HepG2 (cell line): Measurements from ENCODE around the gene SEMA4A. TPM values are rescaled to one million over a fixed set of nuclear protein-coding genes. Genes with fewer than 3 reads are reported as not detected.

Source experiments
- HNRNPLL ChIP-seq: fragments of 200-400 bp; formaldehyde crosslinking; IDR thresholded peaks from 2 replicates; pipeline ENCODE4 v1.6.1; 2017; ENCODE audit warnings: mild to moderate bottlenecking, low read depth, low read length; ENCODE audit not compliant: poor library complexity, severe bottlenecking
- JUN ChIP-seq: sonication (generic); formaldehyde crosslinking; IDR thresholded peaks from 2 replicates; pipeline ENCODE4 v1.4.0; 2020; ENCODE audit warnings: mild to moderate bottlenecking, missing genetic modification reagents
- KDM2A ChIP-seq: sonication (generic); formaldehyde crosslinking; IDR thresholded peaks from 2 replicates; pipeline ENCODE4 v1.4.0; 2020; ENCODE audit warnings: low read depth, missing genetic modification reagents, borderline replicate concordance
- MTA1 ChIP-seq: sonication (generic); formaldehyde crosslinking; IDR thresholded peaks from 2 replicates; pipeline ENCODE4 v1.4.0; 2020; ENCODE audit warnings: missing genetic modification reagents, mild to moderate bottlenecking, borderline replicate concordance
- PITX1 ChIP-seq: sonication (generic); formaldehyde crosslinking; IDR thresholded peaks from 2 replicates; pipeline ENCODE4 v1.5.1; 2020; ENCODE audit warnings: mild to moderate bottlenecking, missing genetic modification reagents
- RBM22 ChIP-seq: fragments of 200-400 bp; formaldehyde crosslinking; optimal IDR thresholded peaks from 2 replicates; pipeline ENCODE3; 2017; ENCODE audit warnings: mild to moderate bottlenecking, low read length, moderate library complexity
- SOX6 ChIP-seq, 2 experiments: fragments of 450-650 bp in 1 of 2; sonication (generic) in 1 of 2; formaldehyde crosslinking in 1 of 2; IDR thresholded peaks; 2 replicates each; pipeline versions ENCODE4 v1.4.0 to v1.6.1; 2017 to 2020; ENCODE audit warnings: antibody characterized with exemption in 1 of 2, mild to moderate bottlenecking in 1 of 2, missing genetic modification reagents in 1 of 2
- XRCC5 ChIP-seq: fragments of 200-400 bp; formaldehyde crosslinking; optimal IDR thresholded peaks from 2 replicates; pipeline ENCODE3; 2017; ENCODE audit warnings: mild to moderate bottlenecking, low read length
- ZNF263 ChIP-seq: sonication (generic); formaldehyde crosslinking; IDR thresholded peaks from 2 replicates; pipeline ENCODE4 v1.4.0; 2020; ENCODE audit warnings: missing genetic modification reagents
- ZNF350 ChIP-seq: sonication (generic); formaldehyde crosslinking; IDR thresholded peaks from 2 replicates; pipeline ENCODE4 v1.4.0; 2020; ENCODE audit warnings: mild to moderate bottlenecking, low read depth, missing genetic modification reagents, borderline replicate concordance
- polyA plus RNA-seq, 8 experiments: library from polyadenylated mRNA; depleted of rRNA in 3 of 8; stranded (reverse) in 7 of 8; unstranded in 1 of 8; fragments of >200 nt; fragmentation: Illumina TruSeq in 4 of 8; extraction: Trizol in 4 of 8; gene quantifications; 2 replicates each; pipeline versions ENCODE4 v1.2.1 to v1.2.3, GENCODE V29; 2011 to 2016; ENCODE audit warnings: low read depth in 4 of 8, missing spikeins in 1 of 8, mixed read lengths in 1 of 8; ENCODE audit not compliant: insufficient read depth in 1 of 8
- total RNA-seq, 5 experiments: library from RNA; depleted of rRNA; stranded (reverse); fragments of >200 nt; fragmentation: Illumina TruSeq; extraction: Trizol; gene quantifications; 2 replicates each; pipeline ENCODE4 v1.2.3, GENCODE V29; 2016; ENCODE audit warnings: low read depth in 1 of 5
- TF ChIP-seq, protein P1 (sequence below): sonication (generic); formaldehyde crosslinking; IDR thresholded peaks from 2 replicates; pipeline ENCODE4 v1.4.0; 2020; ENCODE audit warnings: missing genetic modification reagents
- TF ChIP-seq, protein P2 (sequence below): sonication (generic); formaldehyde crosslinking; IDR thresholded peaks from 2 replicates; pipeline ENCODE4 v1.5.0; 2020; ENCODE audit warnings: mild to moderate bottlenecking, missing genetic modification reagents, borderline replicate concordance
- TF ChIP-seq, protein P3 (sequence below): IDR thresholded peaks from 2 replicates; pipeline ENCODE4 v1.4.0; 2020; ENCODE audit warnings: mild to moderate bottlenecking, missing genetic modification reagents
- TF ChIP-seq, protein P4 (sequence below), 2 experiments: IDR thresholded peaks; 2 replicates each; pipeline ENCODE4 v1.6.1; 2011 to 2012; ENCODE audit warnings: low read length in 2 of 2, borderline replicate concordance in 1 of 2, low read depth in 1 of 2, mild to moderate bottlenecking in 1 of 2, moderate library complexity in 1 of 2

The SEMA4A gene
- total and polyA plus RNA-seq, 2 of the 13 experiments (the other 11 are each of a cell fraction or from before 2014, with no cell fraction given): 0.09 to 0.20 TPM

DNA sequence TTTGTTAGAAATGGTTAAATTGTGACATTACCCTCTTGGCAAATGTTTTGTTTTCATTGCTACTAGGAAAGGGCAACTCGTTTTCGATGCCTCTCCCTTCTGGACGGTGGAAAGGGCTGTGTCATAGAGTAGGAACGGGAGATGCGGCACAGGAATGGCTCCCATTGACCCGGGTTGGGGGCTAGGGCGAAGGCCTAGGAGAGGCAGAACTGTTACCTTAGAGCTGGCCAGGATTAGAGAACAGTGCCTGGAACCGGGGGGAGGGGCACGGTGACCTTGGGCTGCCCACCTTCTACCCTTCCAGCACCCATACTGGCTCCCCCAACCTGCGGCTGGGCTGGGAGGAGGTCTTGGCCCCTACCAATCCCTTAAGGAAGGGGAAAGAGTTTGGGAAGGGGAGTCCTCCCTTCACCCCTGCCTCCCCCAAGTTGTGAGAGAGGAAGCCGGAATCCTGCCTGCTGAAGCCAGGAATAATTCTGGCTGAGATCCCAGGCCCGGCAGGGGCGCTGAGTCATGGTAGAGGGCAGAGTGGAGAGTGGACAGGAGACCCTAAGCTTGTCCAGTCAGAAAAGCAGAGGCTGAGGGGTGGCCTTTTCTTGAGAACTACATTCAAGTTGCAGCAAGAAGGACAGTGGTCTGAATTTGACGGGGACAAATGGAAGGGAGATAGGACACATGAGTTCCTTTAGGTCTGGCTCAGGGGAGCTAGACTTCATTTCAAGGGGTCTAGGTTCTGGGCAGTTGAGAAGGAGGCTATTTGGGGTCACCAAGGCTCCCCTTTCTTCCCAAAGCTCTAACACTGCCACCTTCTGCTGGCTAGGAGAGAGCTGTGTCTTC is 30.6 kb upstream of the SEMA4A start (continued):
- TF ChIP-seq, protein P1, sequence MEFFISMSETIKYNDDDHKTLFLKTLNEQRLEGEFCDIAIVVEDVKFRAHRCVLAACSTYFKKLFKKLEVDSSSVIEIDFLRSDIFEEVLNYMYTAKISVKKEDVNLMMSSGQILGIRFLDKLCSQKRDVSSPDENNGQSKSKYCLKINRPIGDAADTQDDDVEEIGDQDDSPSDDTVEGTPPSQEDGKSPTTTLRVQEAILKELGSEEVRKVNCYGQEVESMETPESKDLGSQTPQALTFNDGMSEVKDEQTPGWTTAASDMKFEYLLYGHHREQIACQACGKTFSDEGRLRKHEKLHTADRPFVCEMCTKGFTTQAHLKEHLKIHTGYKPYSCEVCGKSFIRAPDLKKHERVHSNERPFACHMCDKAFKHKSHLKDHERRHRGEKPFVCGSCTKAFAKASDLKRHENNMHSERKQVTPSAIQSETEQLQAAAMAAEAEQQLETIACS (CRISPR knock-in tag): no peak
- TF ChIP-seq, protein P2, sequence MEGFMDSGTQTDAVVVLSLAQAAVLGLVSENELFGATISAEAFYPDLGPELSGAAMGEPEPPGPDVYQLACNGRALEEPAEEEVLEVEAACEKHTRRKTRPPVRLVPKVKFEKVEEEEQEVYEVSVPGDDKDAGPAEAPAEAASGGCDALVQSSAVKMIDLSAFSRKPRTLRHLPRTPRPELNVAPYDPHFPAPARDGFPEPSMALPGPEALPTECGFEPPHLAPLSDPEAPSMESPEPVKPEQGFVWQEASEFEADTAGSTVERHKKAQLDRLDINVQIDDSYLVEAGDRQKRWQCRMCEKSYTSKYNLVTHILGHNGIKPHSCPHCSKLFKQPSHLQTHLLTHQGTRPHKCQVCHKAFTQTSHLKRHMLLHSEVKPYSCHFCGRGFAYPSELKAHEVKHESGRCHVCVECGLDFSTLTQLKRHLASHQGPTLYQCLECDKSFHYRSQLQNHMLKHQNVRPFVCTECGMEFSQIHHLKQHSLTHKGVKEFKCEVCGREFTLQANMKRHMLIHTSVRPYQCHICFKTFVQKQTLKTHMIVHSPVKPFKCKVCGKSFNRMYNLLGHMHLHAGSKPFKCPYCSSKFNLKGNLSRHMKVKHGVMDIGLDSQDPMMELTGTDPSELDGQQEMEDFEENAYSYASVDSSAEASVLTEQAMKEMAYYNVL: 0 out of 2 replicates have a peak, but pooled peaks have one; percentile 40
- TF ChIP-seq, protein P3, sequence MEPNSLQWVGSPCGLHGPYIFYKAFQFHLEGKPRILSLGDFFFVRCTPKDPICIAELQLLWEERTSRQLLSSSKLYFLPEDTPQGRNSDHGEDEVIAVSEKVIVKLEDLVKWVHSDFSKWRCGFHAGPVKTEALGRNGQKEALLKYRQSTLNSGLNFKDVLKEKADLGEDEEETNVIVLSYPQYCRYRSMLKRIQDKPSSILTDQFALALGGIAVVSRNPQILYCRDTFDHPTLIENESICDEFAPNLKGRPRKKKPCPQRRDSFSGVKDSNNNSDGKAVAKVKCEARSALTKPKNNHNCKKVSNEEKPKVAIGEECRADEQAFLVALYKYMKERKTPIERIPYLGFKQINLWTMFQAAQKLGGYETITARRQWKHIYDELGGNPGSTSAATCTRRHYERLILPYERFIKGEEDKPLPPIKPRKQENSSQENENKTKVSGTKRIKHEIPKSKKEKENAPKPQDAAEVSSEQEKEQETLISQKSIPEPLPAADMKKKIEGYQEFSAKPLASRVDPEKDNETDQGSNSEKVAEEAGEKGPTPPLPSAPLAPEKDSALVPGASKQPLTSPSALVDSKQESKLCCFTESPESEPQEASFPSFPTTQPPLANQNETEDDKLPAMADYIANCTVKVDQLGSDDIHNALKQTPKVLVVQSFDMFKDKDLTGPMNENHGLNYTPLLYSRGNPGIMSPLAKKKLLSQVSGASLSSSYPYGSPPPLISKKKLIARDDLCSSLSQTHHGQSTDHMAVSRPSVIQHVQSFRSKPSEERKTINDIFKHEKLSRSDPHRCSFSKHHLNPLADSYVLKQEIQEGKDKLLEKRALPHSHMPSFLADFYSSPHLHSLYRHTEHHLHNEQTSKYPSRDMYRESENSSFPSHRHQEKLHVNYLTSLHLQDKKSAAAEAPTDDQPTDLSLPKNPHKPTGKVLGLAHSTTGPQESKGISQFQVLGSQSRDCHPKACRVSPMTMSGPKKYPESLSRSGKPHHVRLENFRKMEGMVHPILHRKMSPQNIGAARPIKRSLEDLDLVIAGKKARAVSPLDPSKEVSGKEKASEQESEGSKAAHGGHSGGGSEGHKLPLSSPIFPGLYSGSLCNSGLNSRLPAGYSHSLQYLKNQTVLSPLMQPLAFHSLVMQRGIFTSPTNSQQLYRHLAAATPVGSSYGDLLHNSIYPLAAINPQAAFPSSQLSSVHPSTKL (CRISPR knock-in tag): peak; percentile 56
- TF ChIP-seq KDM2A (CRISPR knock-in tag) (peak; percentile 54), ZNF350 (peak; percentile 73; the same call in 1 of the 2 replicates), SOX6 (IDR thresholded peaks at IDR 0.05) (no peak), SOX6 (CRISPR knock-in tag; IDR thresholded peaks at IDR 0.05) (0 out of 2 replicates have a peak, but pooled peaks have one; percentile 25), PITX1 (CRISPR knock-in tag) (peak; percentile 13; the same call in 1 of the 2 replicates), XRCC5 (peak; percentile 74), HNRNPLL (no peak), ZNF263 (CRISPR knock-in tag) (peak; percentile 86), RBM22 (peak; percentile 75), JUN (CRISPR knock-in tag) (0 out of 2 replicates have a peak, but pooled peaks have one; percentile 34), MTA1 (CRISPR knock-in tag) (peak; percentile 39; the same call in 1 of the 2 replicates)
- TF ChIP-seq, protein P4, sequence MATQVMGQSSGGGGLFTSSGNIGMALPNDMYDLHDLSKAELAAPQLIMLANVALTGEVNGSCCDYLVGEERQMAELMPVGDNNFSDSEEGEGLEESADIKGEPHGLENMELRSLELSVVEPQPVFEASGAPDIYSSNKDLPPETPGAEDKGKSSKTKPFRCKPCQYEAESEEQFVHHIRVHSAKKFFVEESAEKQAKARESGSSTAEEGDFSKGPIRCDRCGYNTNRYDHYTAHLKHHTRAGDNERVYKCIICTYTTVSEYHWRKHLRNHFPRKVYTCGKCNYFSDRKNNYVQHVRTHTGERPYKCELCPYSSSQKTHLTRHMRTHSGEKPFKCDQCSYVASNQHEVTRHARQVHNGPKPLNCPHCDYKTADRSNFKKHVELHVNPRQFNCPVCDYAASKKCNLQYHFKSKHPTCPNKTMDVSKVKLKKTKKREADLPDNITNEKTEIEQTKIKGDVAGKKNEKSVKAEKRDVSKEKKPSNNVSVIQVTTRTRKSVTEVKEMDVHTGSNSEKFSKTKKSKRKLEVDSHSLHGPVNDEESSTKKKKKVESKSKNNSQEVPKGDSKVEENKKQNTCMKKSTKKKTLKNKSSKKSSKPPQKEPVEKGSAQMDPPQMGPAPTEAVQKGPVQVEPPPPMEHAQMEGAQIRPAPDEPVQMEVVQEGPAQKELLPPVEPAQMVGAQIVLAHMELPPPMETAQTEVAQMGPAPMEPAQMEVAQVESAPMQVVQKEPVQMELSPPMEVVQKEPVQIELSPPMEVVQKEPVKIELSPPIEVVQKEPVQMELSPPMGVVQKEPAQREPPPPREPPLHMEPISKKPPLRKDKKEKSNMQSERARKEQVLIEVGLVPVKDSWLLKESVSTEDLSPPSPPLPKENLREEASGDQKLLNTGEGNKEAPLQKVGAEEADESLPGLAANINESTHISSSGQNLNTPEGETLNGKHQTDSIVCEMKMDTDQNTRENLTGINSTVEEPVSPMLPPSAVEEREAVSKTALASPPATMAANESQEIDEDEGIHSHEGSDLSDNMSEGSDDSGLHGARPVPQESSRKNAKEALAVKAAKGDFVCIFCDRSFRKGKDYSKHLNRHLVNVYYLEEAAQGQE (IDR thresholded peaks at IDR 0.05; ENCODE audit: borderline replicate concordance in 1 of 2, low read depth in 1 of 2, low read length in 2 of 2): no peak
